Neural progenitor cell (in vitro differentiated cells): ENCODE data around the gene GDPD2.

Experiments used
- EZH2 ChIP-seq: fragments of 200-600 bp; sonication (generic); IDR thresholded peaks from 2 replicates; pipeline ENCODE4 v1.6.1; 2017; ENCODE audit warnings: antibody characterized with exemption, mild to moderate bottlenecking, moderate library complexity
- TF ChIP-seq, protein P1 (sequence below): fragments of 200-600 bp; sonication (generic); IDR thresholded peaks from 2 replicates; pipeline ENCODE4 v1.5.1; 2017; ENCODE audit warnings: antibody characterized with exemption, mild to moderate bottlenecking

DNA sequence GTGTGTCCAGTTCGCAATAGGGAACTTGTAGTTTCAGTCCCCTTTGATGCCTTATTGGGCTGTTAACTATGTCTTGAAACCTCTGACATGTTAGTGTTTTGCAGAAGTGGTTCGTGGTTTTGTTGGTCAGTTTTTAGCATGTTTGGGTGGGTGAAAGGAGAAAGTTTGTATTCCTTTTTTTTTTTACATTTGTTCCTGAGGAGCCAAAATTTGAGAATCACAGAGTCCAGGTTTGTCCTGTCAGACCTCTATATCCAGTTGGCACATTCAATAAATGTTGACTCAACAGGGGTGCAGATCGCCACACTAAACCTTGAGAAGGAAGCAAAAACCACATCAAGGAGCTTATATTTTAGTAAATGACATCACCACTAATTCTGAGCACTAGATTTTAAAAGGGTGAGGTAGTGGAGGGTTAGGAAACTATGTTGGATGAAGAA is 47.8 kb downstream of the GDPD2 start:
- TF ChIP-seq, protein P1, sequence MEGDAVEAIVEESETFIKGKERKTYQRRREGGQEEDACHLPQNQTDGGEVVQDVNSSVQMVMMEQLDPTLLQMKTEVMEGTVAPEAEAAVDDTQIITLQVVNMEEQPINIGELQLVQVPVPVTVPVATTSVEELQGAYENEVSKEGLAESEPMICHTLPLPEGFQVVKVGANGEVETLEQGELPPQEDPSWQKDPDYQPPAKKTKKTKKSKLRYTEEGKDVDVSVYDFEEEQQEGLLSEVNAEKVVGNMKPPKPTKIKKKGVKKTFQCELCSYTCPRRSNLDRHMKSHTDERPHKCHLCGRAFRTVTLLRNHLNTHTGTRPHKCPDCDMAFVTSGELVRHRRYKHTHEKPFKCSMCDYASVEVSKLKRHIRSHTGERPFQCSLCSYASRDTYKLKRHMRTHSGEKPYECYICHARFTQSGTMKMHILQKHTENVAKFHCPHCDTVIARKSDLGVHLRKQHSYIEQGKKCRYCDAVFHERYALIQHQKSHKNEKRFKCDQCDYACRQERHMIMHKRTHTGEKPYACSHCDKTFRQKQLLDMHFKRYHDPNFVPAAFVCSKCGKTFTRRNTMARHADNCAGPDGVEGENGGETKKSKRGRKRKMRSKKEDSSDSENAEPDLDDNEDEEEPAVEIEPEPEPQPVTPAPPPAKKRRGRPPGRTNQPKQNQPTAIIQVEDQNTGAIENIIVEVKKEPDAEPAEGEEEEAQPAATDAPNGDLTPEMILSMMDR, result no peak
- no peak for TF ChIP-seq EZH2
